ENCODE results near the gene ZC2HC1B. TPM values are rescaled to one million over a fixed set of nuclear protein-coding genes. Genes with fewer than 3 reads are reported as not detected.

The ZC2HC1B gene
- total and polyA plus RNA-seq, 2 donors from 2014 or later = not detected

DNA sequence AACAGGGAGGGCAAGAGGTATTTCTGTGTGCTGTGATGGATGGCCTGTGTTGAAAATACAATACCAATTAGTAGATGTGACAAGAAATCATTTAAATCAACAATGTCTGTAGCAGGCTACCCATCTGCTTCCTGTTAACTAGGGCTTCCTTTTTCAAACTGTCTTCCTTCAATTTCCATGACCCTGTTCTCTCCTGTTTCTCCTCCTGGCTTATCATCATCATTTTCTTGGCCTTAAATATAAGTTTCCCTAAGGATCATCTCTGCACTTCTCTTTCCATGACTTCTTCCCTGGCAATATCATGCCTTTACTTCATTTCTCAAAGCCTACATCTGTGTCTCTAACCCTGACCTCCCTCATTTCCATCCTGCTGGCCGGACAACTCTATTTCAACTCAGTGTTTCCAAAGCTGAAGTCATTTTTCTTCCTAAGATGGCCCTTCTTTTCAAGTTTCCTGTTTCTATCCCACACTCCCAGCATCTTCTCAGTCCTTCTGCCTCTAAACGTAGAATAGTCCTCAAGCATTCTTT is 18.2 kb downstream of the ZC2HC1B start:
- no peak for DNase-seq
- no peak for FAIRE-seq
- intact Hi-C loops (cut with DNase I) = no loop called here
- Histone ChIP-seq H3K27ac (ENCODE audit: low read depth in 2 of 2, low read length in 2 of 2) (no peak overlapping the region), H3K9me3 (ENCODE audit: control insufficient read depth in 2 of 3, insufficient read depth in 1 of 3, low read length in 3 of 3) (peaks cover 0 to 10% (median 3%) of the 10 kb centered on the region in 3 donors), H3K4me3 (ENCODE audit: low read length in 3 of 3) (no peak overlapping the region), H3K27me3 (ENCODE audit: control insufficient read depth, insufficient read depth, low read length) (no peaks in the 10 kb centered on the region), H3K4me1 (ENCODE audit: control insufficient read depth in 2 of 3, insufficient read depth in 2 of 3, low read depth in 1 of 3, low read length in 3 of 3) (no peaks in the 10 kb centered on the region), H3K9ac (ENCODE audit: low read length in 3 of 3) (no peak overlapping the region), H3K36me3 (ENCODE audit: control insufficient read depth in 2 of 3, insufficient read depth in 3 of 3, low read length in 3 of 3) (no peaks in the 10 kb centered on the region)
- TF ChIP-seq, protein P1, sequence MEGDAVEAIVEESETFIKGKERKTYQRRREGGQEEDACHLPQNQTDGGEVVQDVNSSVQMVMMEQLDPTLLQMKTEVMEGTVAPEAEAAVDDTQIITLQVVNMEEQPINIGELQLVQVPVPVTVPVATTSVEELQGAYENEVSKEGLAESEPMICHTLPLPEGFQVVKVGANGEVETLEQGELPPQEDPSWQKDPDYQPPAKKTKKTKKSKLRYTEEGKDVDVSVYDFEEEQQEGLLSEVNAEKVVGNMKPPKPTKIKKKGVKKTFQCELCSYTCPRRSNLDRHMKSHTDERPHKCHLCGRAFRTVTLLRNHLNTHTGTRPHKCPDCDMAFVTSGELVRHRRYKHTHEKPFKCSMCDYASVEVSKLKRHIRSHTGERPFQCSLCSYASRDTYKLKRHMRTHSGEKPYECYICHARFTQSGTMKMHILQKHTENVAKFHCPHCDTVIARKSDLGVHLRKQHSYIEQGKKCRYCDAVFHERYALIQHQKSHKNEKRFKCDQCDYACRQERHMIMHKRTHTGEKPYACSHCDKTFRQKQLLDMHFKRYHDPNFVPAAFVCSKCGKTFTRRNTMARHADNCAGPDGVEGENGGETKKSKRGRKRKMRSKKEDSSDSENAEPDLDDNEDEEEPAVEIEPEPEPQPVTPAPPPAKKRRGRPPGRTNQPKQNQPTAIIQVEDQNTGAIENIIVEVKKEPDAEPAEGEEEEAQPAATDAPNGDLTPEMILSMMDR (IDR thresholded peaks at IDR 0.05; ENCODE audit: borderline replicate concordance, extremely low read depth, insufficient read depth) = no peak

GRCh38 chr6:143884216-143884900 is 20.1 kb downstream of the ZC2HC1B start:
- no peak overlapping the region for H3K4me3 ChIP-seq (ENCODE audit: low read length in 3 of 3)
- H3K27ac ChIP-seq (ENCODE audit: low read depth in 2 of 2, low read length in 2 of 2) = no peak overlapping the region
- H3K36me3 ChIP-seq (ENCODE audit: control insufficient read depth in 2 of 3, insufficient read depth in 3 of 3, low read length in 3 of 3) = no peaks in the 10 kb centered on the region
- no peak for FAIRE-seq
- no peak for DNase-seq
- H3K9ac ChIP-seq (ENCODE audit: low read length in 3 of 3) = no peak overlapping the region
- no peaks in the 10 kb centered on the region for H3K9me3 ChIP-seq (ENCODE audit: control insufficient read depth in 2 of 3, insufficient read depth in 1 of 3, low read length in 3 of 3)
- no peaks in the 10 kb centered on the region for H3K4me1 ChIP-seq (ENCODE audit: control insufficient read depth in 2 of 3, insufficient read depth in 2 of 3, low read depth in 1 of 3, low read length in 3 of 3)
- intact Hi-C loops (cut with DNase I) = no loop called here
- TF ChIP-seq, protein P1 (IDR thresholded peaks at IDR 0.05; ENCODE audit: borderline replicate concordance, extremely low read depth, insufficient read depth) = no peak
- no peaks in the 10 kb centered on the region for H3K27me3 ChIP-seq (ENCODE audit: control insufficient read depth, insufficient read depth, low read length)

GRCh38 chr6:143885116-143885515 is 20.8 kb downstream of the ZC2HC1B start:
- H3K9ac ChIP-seq (ENCODE audit: low read length in 3 of 3) = no peak overlapping the region
- no peaks in the 10 kb centered on the region for H3K9me3 ChIP-seq (ENCODE audit: control insufficient read depth in 2 of 3, insufficient read depth in 1 of 3, low read length in 3 of 3)
- H3K27me3 ChIP-seq (ENCODE audit: control insufficient read depth, insufficient read depth, low read length) = no peaks in the 10 kb centered on the region
- H3K36me3 ChIP-seq (ENCODE audit: control insufficient read depth in 2 of 3, insufficient read depth in 3 of 3, low read length in 3 of 3) = no peaks in the 10 kb centered on the region
- H3K4me1 ChIP-seq (ENCODE audit: control insufficient read depth in 2 of 3, insufficient read depth in 2 of 3, low read depth in 1 of 3, low read length in 3 of 3) = no peaks in the 10 kb centered on the region
- FAIRE-seq (no peak), DNase-seq (no peak)
- intact Hi-C loops (cut with DNase I) = no loop called here
- H3K27ac ChIP-seq (ENCODE audit: low read depth in 2 of 2, low read length in 2 of 2) = no peak overlapping the region
- TF ChIP-seq, protein P1 (IDR thresholded peaks at IDR 0.05; ENCODE audit: borderline replicate concordance, extremely low read depth, insufficient read depth) = no peak
- H3K4me3 ChIP-seq (ENCODE audit: low read length in 3 of 3) = no peak overlapping the region
